GM19463 (cell line): Measurements from ENCODE around the gene RNF115.

Source experiments
- ATAC-seq: cut with Tn5 transposase; IDR thresholded peaks from one replicate; pipeline ENCODE4 v1.9.1; 2021; ENCODE audit warnings: mild to moderate bottlenecking, moderate library complexity; ENCODE audit not compliant: unreplicated experiment

The RNF115 gene

DNA sequence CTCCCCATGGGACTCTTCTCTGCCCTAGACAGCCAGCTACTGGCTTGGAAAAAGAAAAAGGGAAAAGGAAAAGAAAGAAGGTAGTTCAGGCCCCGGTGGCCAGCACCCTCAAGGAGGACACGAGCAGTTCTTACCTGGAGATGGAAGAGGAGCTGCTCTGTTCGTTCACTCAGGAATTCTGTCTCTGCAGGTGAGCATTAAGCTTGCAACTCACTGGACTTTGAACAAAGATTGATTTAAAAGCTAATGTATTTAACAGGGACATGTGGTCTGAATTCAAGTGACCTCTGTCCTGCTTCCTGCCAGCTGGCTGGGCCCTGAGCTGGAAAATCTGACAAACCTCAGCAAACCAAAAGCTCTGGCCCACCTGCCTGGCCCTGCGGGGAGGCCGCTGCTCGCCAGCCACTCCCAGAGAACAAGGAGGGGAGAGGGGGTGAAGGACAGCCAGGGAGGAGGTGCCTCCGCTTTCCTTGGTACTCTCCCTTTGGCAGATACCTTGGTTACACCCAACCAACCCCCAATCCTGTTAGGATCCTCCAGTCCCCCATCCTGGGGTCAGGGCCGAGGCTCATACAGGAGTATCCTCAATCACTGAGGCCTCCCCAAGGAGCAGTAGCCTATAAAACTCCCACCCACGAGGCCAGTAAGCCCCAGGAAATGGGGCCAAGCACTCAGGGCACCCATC lies 116.6 kb downstream of the RNF115 start, which contains the start of gene PDZK1:
Gene PDZK1 (minus strand): TSS at position 186 of the 685 bp plus-strand sequence. CDS start 19,347 bp downstream, outside the sequence.
- no peak for ATAC-seq

DNA sequence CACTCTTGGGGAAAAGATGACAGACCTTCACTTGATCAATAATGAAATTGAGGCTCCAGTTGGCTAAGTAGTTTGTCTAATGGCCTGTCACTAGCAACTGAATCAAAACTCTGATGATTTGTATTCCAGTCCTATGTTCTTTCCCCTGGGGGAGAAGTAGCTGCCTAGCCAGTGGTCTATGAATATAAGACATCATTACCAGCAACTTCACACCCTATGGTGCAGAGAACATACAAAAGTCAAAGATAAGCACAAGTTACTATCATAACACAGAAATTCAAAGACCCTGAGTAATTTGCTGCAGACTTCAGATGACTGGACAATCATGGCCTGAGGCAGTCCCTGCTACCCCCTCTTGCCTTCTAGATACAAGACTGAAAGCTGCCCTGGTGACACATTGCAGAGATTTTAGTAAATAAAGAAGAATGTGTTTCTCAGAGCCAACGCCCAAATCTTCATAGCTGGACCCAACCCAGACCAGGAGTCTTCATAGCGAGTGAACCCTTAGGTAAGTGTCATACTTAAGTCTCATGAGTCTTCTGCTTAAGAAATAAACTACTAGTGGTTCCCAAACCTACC lies 117.7 kb downstream of the RNF115 start:
- no peak for ATAC-seq

DNA sequence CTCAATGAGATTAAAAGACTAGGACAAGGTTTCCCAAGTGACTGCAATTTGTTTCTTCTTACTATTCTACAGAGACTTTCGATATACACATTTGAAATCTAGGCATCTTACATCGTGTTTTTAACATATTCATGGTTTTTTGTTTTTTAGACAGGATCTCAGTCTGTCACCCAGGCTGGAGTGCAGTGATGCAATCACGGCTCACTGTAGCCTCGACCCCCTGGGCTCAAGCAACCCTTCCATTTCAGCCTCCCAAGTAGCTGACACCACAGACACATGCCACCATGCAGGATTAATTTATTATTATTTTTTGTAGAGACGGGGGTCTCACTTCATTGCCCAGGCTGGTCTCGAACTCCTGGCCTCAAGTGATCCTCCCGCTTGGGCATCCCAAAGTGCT lies 118.3 kb downstream of the RNF115 start:
- ATAC-seq = no peak

DNA sequence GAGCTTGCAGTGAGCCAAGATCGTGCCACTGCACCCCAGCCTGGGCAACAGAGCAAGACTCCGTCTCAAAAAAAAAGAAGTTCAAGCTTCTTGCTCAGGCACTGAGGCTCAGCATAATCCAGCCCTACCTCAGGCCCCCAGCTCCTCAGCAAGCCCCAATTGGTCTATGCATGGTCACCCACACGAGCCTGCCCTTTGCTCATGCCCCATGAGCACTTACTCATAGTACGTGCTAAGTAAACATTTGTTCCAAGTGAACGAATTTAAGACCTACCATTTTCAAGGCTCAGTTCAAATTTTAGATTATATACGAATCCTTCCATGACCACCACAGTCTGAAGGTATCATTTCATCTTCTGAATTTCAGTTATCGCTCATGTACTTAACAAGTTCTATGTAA lies 121.1 kb downstream of the RNF115 start:
- ATAC-seq = no peak

DNA sequence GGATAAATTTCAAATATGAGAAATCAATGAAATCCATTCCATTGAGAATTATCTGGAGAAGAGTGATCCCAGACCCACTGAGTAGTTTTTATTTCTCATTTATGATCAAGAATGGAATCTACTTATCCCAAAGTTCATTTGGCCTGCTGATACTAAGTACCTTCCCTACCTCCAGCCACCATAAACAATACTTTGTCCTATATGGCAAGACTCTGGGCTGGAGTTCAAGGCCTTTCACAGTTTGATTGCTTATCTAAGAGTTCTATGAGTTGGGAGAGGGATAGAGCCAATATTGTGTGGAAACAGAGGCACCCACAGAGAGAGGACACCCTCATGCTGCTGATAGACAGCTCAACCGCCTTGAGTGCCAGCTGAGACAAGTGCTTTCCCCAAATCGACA lies 121.8 kb downstream of the RNF115 start:
- ATAC-seq = no peak

DNA sequence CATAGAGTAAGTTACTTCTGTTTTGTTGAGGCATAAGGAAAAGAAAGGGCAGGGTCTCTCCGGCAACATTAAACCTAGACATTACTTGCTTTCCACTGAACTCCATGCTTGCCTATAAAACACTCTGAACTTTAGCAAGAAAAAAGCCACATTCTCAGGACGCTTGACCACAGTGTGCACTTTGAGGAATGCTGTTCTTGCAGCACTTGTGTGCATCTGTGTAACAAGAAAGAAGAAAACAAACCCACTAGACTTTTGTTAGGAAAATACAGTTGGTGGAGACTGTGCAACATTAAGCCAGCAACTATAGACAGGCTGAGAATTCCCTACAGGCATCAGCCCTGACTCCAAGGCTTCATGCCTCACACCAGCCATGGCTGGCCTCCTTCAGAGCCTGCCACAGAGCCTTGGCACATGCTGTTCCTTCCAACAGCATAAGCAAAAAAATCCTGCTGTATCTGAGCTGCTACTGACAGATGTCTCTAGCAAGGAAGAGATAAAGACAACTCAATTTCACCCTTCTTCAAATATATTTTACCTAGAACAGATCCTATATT lies 122.5 kb downstream of the RNF115 start:
- ATAC-seq = no peak

DNA sequence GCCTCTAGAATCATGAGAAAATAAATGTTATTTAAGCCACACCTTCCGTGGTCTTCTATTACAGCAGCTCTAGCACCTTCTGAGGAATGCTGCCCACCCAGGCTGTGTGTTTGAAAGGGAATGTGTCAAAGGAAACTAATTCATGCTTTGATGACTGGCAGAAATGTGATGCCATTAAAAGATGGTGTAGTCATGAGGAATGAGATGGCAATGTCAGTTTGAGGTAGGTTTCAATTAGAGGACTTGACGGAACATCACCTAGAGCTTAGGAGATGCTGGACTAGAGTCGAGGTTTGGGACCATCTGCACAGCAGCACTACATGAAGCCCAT lies 127.3 kb downstream of the RNF115 start:
- ATAC-seq = no peak

DNA sequence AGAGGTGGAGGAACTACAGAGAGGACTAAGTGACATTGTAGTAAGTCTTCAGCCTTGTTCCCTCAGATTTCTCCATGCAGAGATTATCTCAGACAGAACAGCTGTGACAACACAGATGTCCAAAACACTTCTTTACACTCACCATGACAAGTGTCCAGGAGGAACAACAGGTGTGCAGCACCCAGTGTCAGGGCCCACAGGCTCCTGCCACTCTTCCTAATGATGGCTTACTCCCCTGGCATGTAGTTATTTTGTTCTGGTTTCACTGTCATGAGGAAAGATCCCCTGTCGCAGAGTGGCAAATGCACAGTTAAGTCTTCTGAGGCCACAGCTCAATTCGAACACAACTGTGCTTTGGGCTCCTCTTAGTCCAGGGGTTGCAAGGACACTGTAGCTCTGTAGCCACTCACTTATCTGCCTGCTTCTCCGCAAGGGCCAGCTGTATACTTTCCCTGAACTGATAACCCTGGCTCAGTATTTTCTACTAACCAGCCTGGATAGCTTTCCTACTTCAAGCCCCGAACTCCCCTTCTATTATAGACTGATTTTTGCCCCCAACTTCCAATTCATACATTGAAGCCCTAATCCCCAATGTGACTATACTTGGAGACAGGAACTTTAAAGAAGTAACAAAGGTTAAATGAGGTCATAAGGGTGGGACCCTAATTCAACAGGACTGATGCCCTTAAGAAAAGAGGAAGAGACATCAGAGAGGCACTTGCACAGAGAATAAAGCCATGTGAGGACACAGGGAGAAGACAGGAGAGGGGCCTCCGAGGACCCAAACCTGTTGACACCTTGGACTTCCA lies 127.9 kb downstream of the RNF115 start:
- ATAC-seq = no peak

DNA sequence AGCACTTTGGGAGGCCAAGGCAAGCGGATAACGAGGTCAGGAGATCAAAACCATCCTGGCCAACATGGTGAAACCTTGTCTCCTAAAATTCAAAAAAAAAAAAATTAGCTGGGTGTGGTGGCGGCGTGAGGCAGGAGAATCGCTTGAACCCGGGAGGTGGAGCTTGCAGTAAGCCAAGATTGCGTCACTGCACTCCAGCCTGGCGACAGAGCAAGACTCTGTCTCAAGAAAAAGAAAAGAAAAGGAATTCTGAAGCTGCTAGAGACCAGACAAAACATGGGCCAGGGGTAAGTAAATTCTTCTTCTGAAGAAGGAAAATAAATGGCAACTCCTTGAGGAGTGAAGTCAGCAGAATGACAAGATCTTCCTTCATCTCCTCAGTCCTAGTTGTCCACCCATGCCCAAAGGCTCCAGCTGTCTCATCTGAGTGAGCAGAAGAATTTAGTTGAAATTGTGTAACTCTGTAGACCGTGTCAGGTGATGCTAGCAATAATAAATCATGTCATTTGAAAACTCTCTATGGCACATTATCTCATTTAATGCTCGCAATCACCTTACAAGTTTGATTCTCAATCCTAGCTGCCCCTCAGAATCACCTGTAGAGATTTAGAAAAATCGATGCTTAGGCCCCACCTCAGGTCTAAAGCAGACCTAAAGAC lies 131.0 kb downstream of the RNF115 start:
- ATAC-seq = no peak

DNA sequence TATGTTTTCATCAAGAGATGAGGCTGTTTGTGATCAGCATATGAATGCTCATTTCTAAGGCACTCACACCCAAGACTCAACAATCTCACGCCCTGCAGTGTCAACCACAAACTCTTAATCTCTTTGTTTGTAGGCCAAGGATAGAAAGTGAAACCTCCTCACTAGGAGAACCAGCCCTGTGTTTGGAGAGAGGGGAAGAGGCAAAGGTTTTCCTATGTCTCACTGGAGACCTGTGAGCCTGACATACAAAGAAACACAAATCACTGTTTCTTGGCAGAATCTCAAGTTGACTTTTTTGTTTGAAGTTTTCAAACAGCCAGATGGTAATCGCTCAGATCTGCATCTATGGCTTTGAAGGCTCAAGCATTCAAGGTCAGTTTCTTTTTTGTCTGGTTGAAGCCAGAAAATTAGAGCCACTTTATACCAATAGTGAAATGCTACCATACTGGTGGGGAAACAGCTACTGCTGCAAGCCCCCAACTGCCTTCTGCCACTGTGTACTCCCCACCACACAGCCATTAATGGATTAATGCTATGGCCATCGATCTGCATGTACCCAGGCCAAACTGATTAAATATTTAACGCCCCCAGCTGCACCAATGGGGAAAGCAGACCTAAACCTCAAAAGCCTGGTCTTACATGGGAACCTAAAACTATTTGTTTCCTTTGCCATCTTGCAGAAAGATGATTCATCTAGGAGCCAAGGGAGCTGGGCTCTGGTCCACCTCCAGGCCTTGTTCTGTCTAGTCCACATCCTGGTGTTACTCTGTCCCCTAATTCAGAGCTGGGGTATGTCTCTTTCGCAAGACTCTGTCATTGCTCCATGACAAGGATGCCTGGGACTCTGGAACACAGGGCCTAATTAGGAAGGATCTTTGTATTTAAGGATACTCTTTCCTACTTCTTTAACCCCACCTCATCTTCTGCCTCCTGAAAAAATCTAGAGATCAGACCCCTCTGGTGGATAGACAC lies 133.0 kb downstream of the RNF115 start:
- peak; percentile 81 for ATAC-seq

DNA sequence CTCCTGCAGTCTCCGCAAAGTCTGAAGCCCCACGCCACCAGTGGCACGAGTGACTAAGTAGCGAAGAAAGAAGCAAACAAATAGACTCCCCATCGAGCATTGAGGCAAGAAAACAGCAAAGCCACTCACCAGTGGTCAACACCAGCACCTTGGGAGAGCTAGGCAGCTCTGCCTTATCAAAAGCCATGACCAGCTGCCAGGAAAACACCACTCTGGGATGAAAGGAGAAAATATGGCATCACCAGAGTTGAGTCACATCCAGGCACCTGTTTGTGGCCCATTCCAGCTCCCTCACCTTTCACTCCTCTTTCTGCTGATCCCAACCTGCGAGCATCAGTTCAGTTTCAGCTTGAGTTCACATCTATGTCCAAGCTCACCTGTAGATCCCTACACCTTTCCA lies 134.0 kb downstream of the RNF115 start:
- ATAC-seq = no peak

DNA sequence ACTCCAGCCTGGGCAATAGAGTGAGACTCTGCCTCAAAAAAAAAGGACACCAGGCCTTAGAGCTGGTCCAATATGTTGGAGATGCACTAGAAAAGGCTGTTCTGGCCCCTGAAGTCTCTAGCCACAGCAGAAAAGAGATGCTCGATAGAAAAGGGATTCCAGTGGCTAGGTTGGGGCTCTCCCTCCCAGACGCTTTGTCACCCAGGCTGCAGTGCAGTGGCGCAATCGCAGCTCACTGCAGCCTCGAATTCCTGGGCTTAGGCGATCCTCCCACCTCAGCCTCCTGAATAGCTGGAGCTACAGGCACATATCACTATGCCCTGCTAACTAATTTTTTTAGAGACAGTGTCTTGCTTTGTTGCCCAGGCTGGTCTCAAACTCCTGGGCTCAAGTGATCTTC lies 135.0 kb downstream of the RNF115 start:
- no peak for ATAC-seq
